ENCODE measurements around the gene ZNF366.

The ZNF366 gene

DNA sequence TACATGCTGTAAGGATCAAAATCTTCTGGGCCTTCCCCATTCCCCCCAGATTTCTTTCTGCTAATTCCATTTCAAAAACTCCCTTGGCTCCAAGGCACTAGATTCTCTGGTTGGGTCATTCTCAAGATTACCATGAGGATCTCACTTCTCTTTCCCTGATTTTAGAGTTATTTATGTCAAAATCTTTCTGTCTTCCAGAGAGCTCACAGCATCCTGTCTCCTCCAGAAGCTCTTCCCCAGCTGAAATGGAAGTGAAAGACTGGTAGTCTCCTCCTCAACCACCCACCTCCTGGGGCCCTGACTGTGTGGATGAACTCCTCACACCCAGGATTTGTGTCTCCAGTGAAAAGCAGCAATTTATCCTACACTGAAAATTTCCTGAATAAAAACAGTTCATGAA is 11.9 kb upstream of the ZNF366 start:
- no peak for DNase-seq

DNA sequence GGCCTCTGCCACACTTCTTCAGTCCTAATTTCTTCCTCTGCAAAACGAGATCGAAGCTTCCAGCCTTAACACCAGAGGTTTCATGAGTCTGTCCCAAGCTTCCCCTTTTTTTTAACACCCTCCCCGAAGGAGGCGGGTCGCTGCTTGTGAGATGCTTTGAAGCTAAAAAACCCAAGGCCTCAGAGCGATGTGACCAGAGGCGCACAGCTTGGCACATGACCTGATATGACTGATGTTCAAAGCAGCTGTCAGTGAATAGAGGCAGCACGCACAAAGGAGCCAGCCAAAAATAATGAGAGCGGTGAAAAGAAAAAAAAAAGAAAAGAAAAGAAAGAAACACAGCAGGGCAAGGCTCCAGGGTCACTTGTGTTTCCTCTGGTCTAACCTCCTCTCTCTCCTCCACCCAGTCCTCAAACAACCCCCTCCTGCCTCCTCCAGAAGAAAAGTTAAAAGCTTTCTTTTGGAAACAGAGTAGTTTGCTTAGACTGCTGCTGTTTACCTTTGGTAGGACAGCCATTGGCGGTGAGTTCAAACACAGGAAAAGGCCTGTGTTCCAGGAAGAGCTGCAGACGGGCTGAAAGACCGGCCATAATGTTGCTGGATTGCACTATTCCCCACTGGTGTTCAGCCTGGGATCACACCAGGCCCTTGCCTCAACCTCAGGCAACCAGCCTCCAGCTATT is 10.9 kb upstream of the ZNF366 start:
- DNase-seq = no peak

DNA sequence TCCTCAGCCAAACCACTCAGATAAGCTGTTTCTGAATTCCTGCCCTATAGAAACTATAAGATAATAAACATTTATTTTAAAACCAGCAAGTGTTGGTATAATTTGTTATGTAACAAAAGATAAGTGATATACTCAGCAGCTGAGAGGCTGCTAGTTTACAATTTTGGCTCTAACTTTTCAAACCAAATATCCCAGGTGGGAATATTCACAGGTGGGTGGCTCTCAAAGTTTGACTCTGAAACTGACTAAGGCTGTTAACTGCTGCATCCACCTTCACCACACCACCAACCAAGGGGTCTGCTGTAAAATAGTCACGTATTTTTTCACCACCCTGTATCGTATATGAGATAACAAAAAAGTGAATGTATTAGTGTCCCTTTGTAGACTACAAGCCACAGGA is 9.7 kb upstream of the ZNF366 start:
- DNase-seq = no peak

DNA sequence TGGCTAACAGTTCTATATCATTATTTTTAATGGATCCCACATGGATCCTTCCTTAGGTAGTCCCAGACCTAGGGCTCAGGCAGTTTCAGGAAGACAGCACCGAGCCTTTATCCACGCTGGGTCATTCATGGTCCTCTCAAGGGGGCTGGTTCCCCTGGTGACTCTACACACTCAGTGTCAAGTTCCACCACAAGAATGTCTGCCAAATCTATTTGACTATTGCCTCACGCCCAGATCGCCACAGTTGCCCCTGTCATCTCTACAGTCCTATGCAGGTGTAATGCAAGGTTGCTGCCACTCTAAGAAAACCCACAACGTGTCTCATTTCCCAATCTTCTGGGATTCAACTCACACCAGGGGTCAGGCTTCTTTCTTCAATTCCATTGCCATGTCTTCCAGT is 8.0 kb upstream of the ZNF366 start:
- no peak for DNase-seq

DNA sequence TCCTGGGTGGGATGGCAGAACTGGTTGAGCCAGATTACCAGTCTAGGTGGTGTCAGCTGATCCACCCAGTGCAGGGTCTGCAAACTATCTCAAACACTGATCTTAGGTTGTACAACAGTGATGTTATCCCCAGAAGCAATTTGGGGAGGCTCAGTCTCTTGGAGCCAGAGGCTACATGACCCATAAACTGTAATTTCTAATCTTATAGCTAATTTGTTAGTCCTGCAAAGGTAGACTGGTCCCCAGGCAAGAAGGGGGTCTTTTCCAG is 5.3 kb upstream of the ZNF366 start:
- DNase-seq = no peak

DNA sequence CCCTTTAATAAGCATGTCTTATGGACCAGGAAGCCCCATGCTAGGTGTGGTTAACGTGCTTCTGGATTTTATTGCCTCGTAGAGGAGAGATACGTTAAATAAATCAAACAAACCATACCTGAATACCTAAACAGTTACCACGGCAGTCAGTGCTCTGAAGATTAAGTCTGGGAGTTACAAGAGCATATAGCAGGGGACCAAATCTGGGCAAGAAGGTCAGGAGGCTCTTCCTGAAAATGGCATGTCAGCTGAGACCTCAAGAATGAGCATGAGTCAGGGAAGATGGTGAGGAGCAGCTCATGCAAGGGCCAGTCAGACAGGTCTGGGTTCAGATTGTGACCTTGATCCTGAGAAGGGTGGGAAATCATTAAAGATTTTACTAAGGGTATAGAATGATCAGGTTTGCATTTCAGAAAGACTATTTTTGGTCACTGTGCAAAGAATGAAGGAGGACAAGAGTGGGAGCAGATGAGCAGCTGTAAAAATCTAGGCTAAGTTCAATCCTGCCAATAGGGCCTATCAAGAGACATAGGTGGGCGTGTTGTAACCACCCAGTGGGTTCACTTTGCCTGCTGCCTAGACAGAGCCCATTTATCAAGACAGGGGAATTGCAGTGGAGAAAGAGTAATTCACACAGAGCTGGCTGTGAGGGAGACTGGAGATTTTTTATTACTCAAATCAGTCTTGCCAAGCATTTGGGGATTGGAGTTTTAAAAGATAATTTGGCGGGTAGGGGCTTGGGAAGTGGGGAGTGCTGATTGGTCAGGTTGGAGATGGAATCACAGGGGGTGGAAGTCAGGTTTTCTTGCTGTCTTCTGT is 4.8 kb upstream of the ZNF366 start:
- DNase-seq = no peak

DNA sequence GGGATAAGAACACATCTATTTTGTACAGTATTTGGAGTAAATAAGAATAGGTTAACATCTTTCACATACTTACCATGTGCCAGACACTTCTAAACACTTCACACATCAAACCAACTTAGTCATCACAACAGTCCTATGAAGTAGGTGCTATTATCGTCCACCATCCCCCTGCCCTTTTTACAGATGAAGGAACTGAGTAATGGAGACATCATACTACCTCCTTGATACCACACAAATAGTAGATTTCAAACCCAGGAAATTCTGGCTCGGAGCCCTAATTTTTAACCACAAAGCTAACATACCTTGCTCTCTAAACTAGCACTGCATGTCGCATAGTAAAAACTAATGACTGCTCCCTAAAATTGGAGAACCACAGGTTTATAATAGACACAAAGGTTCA is 4.2 kb upstream of the ZNF366 start:
- DNase-seq = no peak

DNA sequence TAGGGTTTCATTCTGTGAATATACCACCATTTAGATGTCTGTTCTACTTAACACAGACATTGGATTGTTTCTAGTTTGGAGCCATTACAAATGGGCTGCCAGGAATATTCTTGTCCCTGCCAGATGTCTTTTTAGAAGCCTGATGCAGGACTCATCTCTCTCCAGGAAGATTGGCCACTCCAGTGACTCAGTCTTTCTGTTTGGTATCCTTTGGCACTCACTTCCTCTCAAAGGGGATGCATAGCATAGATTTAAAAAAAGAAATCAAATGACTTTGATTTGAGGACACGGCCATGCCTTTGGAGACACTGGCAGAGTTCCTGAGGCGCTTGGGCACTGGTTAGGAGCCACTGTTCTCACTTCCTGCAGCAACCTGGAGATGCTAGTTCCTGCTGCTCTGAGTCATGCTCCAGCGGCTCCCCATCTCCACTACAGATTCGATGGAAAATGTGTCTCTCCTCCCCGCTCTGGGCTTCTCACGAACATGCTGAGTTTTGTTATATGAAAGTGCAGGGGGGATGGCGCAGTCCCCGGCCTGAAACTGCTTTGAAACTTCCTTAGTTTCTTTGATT is 3.5 kb upstream of the ZNF366 start:
- no peak for DNase-seq

DNA sequence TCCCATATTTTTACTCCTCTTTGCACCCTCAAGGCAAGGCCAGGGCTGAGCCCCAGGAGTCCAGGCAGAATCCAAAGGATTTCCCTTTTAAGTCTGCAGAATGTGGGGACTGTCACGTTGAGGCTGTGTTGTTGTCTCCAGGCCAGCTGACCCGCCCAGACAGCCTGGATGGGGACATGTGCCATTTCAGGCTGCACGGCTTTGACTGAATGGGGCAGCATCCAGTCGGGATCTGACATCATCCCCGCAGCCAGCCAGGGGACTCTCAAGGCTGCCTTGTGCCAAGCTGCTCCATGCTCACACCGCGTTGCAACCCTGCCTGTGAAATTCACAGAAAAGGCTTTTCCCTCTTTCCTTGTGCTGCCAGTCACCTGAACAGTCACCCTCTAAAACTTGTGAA is 2.2 kb upstream of the ZNF366 start:
- no peak for DNase-seq

DNA sequence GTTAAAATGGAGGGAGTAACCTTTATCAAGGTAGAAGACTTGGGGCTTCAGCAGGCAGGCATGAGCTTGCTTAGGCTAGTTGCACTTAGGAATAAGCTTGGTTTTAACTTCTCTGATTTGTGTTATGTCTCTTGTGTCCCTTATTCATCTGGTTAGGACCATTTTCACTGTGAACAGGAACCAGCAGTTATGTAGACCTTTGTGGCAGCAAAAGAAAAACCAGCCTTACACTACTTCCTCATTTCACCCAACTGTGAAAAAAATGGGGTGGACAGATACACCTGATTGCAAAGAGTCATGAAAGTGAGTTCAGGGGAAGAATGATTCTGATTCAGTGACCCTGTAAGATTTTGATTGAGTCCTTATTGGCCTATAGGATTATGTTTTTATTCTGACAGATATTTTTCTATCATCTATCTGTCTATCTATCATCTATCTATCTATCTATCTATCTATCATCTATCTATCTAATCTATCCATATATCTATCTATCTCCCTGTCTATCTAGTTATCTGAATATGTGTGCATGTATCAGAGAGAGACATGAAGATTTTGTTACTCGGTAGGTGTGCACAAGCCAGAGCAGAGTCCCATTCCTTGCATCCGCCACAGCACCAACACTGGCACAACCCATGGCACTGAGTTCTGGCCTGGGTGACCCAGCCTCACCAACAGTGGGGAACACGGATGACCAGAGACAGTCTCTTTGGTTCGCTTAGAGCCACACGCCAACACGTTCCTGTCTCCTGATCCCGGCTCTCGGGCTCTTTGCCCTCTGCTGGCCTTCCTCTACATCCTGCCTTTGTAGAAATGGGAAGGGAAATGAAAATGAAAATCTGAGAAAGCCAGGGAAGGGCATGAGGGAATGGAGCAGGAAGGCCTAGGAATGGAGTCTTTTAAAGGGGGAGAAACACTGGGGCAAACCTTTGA is 1.3 kb upstream of the ZNF366 start:
- no peak for DNase-seq

DNA sequence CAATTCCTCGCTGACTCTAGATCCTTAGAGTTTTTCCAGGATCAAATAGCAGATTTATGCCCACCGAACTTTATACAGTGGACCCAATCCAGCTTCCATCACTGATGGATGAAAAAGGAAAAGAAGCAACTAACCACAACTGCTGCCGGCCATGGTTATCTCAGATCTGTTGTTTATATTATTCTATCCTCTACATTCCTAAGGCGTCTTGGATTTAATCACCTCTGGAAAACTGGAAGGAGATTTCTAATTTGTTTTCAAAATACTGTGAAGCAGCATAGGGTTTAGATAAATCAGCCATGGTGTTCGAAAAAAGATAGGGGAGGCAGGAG is 663 bp upstream of the ZNF366 start:
- DNase-seq = no peak

DNA sequence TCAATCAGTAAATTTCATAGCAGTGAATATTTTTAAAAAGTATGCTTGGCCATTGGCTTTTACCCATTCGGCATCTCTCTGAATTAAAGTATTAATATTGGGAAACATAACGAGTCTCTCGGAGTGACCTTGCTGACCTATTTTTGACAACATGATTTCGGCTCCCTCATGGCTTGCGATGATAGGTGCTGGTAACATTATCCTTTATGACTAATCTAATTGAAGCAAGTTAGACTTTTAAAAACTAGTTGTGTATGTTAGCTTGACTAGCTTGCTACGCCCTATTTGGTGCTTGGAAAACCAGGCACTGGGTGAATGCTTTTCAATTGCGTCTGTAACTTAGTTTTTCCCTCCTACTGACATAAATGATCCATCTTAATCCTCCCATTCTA is 1.1 kb downstream of the ZNF366 start:
- DNase-seq = no peak

DNA sequence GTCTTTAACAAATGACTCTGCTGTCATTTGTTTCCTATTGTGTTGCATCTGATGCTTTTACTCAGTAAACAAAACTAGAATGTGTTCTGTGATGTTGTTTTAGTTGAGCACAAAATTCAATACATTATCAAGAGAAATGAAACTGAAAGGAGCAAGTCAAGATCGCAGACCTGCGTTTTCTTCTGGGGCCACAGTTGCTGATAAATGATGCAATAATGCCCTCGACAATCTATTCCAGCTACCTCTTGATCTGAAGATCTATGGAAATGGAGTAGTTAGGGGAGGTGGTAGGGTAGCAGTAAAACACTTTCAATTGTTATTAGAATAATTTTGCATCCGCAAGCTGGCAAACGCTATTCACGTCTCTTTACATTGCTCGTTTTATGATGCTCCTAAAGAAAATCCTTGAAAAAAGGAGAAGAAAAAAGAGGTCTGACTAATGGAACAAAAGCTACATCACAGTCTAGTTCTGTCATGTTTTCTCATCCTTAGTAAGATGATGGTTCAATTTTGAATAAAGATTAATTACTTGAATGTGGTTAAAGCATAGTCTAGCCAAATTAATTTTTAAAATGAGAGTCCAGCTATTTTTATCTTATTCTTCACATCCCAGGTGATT is 1.6 kb downstream of the ZNF366 start:
- no peak for DNase-seq

DNA sequence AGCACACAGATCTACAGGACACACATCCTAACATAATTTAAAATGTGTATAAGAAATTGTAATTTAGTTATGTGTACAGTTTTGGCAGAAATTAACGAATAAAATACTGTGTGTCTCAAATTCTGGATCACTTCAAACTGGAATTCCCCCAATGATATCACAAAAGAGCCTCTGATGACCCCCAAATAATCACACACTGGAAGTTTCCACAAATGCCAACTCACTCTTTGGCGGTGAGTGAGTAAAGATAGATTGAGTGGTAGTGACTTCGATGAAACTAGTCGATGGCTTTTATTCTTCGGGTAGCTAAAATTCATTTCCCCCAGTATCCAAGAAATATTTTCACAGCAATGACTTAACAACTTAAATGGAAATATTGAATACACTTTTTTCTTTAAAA is 2.2 kb downstream of the ZNF366 start:
- DNase-seq = no peak

DNA sequence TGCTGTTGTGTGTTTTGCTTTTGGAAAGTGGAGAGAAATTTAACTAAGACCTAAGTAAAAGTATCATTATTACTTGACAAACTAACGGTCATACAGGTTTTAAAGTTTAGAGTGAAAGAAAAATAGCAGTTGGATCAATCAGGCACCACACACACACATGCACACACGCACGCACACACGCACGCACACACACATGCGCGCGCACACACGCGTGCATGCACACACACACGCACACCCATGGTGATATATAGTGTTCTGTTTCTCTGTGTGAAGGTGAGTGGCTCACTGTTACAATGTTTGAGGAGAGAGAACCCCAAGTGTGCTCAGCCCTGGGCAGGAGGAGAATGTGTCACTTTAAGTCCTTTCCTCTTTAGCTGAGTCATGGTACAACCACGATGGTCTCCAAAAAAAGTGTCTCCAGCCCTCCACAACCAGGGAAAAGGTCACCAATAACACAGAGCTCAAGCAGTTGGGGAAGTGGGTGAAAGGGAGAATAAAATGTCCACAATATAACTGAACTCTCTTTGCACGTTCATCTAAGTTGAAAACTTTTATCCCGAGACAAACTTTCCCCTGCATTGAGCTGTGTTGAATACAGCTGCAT is 3.2 kb downstream of the ZNF366 start:
- DNase-seq = no peak

DNA sequence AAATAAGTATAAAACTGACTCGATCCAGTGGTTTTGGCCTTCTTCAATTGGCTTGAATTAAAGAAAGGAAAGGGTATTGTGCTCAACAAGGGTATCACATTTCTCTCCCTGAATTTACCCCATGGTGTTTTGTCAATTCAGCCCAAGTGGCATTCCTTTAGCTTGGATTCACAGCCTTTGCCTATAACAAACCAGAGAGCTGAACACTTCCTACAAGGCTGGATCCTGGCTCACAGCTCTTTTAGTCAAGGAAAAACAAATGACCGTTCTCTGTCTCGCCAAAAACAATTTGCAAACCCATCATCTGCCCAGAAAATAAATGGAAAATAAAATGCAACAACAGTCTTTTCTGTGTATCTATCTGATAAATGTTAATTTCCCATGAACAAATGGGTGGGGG is 5.7 kb downstream of the ZNF366 start:
- no peak for DNase-seq

DNA sequence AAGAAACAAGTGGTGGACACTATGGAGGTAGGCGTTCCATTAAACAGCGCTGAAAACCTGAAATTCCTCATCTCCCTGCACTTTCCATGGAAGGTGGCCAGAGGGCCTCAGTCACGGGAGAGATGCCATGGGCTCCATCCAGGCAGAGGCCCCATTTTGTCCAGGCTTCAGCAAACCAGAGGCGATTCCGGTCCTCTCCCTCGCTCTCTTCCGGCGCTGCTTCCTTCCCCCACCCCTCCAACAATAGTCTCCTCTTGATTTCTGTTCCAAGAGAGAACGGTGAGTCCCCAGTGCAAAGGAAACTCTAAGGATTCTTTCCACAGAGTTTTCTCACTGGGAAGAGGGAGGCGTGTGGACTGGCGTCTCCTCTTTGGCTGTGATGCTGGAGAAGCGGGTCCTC is 7.5 kb downstream of the ZNF366 start:
- no peak for DNase-seq

DNA sequence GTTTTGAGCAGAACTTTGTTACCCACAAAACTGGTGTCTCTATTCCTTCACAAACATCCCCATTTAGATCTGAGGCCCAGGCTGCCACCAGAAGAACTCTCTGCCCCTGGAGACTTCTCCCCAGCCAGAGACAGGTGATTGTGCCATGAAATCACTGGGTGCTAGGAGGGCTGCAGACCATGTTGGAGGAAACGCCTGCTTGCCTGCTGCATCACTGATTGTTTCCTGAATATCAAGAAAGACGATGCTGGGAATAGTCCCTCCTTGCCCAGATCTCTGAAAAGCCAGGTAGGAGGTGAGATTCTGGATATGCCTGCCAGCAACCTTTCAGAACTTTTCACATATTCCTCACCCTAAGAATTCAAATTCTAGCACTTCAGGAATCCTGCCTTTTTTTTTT is 8.1 kb downstream of the ZNF366 start:
- DNase-seq = no peak

DNA sequence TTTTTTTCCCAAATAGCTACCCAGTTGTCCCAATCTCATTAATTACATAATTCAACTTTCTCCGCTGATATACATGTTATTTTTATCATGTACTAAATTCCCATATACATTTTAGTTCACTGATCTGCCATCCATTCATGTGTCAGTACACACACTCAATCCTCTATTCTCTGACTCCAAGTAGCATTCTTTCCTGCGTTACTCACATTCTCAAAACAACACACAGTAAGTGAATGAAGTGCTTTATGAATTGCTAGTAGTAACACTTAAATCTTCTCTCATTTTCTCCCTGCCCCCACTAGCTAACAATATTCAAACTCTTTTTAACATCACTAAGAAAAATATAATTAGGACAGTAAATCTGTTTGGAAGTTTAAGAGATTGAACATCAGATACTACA is 8.9 kb downstream of the ZNF366 start:
- DNase-seq = no peak

DNA sequence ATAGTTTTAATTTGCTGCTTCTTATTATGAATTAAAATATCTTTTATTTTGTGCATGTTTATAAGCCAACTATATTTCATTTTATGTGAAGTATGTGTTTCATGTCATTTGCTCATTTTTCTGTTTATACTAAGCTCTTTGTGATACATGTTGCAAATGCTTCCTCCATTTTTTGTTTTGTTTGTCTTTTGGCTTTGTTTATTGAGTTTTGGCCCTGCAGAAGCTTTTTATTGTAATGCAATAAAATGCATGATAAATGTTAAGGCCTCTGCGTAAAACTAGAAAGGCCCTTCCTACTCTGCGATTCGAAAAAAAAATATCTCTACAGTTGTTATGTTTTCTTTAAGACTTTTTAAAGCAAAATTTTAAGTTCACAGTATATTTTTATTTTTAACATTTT is 9.4 kb downstream of the ZNF366 start:
- DNase-seq = no peak

DNA sequence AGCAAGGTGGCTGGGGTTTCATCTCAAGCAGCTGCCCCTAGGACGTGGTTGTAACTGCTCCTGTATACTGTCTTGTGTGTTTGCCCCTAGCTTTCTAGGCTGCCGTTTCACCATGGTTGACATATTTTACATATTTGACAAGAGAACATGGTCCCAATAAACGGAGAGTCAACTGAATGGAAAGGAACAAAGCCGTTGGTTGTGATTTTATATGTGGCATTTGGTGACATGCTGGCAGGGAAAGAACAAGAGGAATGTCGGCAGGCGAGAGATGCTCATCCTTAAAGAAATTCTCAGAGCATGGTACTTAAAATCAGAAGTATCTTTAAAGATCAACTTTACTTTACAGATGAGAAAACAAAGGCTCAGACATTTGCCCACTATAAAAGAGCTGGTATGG is 11.8 kb downstream of the ZNF366 start:
- DNase-seq = no peak

DNA sequence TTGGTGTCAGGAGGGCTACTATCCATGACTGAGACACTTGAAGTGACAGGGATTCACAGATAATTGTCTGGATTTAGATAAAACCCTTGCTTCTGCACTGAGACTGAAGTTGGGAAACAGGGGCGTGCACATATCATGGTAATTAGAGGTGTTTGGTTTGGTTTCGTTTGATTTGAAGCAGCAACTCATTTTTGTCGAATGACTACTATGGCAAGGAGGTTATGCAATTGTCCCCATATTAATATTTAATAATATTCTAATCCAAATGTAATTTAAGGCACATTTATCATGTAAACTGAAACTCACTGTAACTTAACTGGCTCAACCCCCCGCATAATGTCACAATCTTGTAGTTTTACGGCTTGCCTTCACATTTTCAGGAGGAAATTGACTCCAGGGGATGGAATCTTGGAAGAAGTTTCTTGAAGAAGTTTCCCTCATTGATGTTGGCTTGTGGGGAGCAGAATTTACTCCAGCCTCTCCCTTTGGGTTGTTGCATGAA is 12.5 kb downstream of the ZNF366 start:
- no peak for DNase-seq

DNA sequence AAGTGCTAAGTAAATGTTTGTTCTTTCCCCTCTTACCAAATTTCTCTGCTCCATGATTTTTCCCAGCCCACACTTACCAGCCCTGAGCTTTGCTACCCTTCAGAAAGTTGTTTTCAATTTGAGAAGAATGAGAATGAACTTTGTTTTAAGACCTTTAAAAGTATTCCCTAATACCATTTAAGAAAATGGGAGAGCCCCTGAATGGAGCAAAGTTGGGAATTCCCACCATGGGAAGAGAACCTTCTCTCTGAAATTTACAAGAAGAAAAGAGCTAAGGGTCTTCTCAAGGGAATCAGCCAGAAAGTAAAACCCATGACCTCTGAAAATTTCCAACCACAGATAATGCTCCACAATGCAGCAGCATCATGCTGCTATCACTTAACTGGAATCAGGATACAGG is 17.7 kb downstream of the ZNF366 start:
- no peak for DNase-seq
